Measurements from ENCODE around the gene TTLL1.

The TTLL1 gene

DNA sequence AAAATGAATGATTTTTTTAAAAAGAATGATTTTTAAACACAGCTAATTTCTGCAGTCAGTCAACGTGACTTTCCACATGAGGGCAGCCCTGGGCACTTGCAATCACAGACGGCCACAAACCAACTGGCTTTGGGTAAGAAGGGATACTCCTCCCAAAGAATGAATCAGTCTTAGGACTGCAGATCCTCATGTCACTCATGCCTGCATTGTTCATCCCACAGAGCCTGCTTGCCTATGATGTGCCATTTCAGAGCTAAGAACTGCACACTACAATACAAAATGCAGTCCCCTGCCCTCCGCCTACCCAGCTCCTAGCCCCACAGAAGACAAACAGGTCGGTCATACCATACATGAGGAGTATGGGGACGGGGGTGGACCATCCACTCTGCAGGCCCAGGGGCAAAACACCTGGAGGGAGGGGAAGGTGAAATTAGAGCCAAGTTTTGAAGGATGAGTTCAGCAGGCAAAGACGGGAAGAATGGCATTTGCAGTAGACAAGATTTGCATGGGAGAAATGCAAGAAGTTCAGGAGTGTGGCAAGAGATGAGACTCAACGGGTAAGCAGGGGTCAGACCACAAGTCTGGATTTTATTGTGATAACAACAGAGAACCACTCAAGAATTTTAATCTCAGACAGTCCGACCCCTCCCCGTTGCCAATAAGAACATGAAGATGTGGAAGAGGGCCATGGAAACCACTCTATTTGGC, 98.9 kb downstream of the TTLL1 start:
- DNase-seq: no peak

Data from activated T-cell treated with anti-CD3 and anti-CD28 coated beads for 4 hours (primary cell).